Erythroblast (primary cell): ENCODE measurements around the gene RBM48.
"Not testable (repeated sequence)": the region's sequence is repeated elsewhere in the genome, so short reads cannot be mapped to it uniquely, and the experiment has no call there.

Experiments
- DNase-seq, 2 experiments: peaks; one replicate each; lab custom pipeline; 2025; lab: John Stamatoyannopoulos, UW
- GATA1 ChIP-seq: IDR thresholded peaks from 2 replicates; pipeline ENCODE4 v1.6.1; 2011; ENCODE audit warnings: low read depth, mild to moderate bottlenecking, control low read depth, low read length, moderate library complexity
- POLR2A ChIP-seq: IDR thresholded peaks from 2 replicates; pipeline ENCODE4 v1.6.1; 2011; ENCODE audit warnings: mild to moderate bottlenecking, low read length

RBM48 gene

DNA sequence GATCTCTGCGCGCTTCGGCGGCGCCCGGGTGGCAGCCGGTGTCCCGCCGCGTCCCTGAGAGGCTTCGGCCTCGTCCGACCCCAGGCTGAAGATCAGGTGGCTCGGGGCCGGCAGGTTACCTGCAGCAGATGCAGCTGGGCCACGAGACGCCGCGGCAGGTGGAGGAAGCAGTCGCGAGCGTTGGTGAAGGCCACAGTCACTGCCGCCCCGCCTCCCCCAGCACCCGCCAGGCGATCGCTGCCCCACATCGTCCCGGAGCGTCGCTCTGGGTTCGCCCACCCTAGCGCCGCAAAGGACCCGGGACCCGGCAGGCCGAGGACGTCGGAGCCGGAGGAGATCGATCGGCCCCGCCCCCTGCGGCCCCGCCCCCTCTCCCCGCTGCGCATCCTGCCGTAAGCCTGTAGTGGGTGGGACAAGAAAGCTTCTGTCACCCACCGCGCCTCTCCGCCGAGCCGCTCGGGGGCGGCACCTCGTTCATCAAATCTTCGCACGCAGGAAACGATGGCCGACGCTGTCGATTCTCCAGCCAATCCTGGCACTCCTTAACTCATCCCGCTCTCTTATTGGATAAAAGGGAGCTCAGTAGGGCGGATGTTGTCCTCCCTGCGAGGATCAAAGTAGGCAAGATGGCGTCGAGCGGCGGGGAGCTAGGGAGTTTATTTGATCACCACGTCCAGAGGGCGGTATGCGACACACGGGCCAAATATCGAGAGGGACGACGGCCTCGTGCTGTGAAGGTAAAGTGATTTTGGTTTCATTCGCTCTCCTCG lies at the start of gene RBM48, which contains the start of gene PEX1:
TSS of gene RBM48 (plus strand) at position 608 of the 770 bp plus-strand sequence. CDS start at position 627, 19 bp downstream.
TSS of gene PEX1 (minus strand) at position 333 of the 770 bp plus-strand sequence. CDS start at position 248, 85 bp downstream.
- TF ChIP-seq POLR2A (peak; percentile 87), GATA1 (no peak)
- DNase-seq, result peak; percentile 99 to 100

DNA sequence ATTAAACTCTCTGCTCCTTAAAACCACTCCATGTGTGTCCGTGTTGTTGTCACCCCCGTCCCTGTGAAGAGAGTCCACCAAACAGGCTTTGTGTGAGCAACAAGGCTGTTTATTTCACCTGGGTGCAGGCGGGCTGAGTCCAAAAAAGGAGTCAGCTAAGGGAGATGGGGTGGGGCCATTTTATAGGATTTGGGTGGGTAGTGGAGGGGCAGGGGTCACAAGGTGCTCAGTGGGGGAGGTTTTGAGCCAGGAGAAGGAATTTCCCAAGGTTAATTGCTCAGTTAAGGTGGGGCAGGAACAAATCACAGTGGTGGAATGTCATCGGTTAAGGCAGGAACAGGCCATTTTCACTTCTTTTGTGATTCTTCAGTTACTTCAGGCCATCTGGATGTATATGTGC lies 49.4 kb upstream of the RBM48 start:
- not testable (repeated sequence) for DNase-seq

DNA sequence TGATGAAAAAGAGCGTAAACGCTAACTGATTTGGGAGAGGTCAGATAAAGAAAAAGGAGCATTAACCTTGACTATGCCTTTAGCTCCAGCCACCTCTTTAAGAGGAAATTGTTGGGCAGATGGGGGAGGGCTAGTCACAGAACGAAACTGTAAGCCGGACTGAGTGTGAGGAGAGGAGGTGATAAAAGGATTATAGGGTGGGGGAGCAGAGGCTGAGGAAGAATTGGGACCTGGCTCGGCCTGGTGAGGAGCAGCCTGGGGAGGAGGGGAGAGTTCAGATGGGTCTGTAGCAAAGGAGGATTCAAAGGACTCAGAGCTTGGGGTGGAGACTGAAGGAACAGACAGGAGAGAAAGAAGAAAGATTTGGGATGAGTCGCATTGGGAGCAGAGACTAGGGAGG lies 45.0 kb upstream of the RBM48 start:
- not testable (repeated sequence) for DNase-seq

DNA sequence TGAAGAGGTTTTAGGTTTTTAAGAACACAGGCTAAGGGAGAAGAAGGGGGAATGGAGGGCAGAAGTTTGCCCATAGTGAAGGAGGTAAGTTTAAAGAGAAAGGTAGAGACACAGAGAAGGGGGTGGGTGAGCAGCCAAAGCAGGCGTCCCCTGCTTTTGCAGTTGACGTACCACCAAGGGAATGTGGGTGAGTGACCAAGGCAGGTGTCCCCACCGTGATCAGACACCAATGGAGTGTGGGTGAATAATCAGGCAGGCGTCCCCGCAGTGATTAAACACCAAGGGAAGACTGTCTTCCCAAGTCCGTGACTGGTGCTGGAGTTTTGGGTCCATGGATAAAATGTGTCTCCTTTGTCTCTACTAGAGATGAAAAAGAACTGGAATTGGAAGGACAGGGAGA lies 44.4 kb upstream of the RBM48 start:
- not testable (repeated sequence) for DNase-seq

DNA sequence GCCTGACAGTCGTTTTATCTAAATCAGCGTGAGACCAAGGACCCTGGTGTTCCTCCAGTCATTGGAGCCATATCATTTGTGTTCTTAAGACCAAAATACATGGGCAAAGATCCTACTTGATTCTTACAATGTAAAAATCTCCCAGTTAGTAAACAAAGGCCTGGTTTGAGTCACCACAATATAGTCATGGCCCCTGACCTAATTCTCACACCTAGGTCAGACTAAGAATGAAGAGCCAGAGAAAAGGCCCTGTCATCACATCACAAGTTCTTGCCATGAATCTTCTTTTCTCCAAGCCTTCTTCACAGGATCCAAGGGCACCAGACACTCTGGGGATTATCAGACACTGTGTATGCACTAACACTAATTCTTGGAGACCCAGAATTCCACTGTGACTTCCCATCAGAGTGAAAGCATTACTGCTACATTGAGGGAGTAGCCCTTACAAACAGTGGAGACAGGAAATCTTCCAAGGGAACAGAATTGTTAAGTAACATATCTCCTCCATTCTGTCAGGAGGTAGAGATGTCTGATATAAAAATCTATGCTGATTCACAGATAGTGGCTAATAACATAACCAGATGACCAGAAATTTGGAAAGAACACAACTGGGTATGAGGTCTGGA lies 43.2 kb upstream of the RBM48 start:
- DNase-seq, result no peak
- TF ChIP-seq POLR2A (no peak), GATA1 (no peak)

DNA sequence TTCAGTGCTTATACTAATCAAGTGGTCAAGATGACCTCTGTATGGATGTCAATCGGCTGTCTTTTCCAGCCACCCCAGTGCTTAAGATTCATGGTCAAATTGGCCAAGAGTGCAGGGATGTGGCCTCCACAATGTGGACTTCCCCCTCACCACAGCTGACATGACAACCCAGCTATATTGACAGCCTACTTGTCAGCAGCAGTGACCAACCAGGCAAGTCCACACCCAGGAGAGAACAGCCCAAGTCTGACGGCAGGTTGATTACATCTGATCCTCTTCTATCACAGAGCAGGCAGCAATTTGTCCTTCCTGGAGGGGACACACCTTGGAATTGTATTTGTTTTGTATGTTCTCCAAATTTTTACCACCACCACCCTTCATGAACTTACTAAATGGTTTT lies 42.6 kb upstream of the RBM48 start:
- TF ChIP-seq POLR2A, result no peak
- TF ChIP-seq GATA1, result no peak
- DNase-seq, result peak in 1 of 2 experiments; percentile 7

DNA sequence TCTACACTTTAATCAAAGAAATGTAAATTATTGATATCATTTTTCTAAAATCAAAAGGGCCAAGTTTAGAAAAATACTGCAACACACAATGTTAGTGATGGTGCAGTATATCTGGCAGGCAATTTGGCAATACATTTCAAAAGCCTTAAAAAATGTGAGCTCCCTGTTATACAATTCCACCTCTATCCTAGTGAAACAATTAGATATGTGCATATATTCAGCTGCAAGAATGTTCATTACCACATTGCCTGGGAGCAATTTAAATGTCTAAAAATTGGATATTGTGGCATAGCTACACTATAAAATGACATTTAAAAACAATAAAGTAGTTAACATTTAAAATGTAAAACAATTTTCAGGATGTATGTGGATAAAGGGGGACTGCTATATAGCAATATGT lies 40.8 kb upstream of the RBM48 start:
- no peak for DNase-seq
- TF ChIP-seq GATA1 (no peak), POLR2A (no peak)

DNA sequence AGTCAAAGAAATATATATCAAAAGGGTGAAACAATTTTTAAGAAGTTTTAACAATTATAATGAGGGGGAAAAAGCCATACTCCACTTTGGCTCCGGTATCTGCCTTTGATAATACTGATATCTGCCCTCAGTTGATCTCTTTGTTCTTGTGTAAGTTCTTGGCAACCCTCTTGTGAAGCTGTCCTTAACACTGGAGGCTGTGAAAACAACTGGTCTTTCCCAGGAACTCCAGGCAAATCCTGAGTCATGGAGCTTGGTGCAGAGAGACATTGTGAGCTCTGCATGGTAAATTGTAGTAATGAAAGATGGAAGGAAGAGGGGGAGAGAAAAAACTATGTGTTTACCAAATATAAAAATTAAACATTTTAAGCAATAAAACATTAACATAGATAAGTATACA lies 39.0 kb upstream of the RBM48 start:
- no peak for DNase-seq
- no peak for TF ChIP-seq POLR2A
- TF ChIP-seq GATA1, result no peak

DNA sequence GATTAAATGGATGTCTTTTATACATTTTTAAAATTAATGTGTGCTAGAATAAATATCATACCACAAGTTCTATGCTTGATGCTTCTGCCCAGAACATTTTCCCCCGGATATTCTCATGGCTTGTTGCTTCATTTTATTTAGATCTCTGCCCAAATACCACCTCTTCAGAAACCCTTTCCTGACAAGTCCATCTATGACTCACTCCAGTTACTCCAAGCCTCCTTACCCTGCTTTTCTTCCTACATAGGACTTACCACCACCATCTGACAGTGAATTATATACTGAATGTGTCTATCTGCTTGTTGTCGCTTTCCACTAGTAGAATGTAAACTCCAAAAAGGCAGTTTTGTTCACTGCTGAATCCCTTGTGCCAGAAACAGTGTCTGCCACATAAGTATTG lies 31.7 kb upstream of the RBM48 start:
- no peak for DNase-seq
- TF ChIP-seq GATA1, result no peak
- TF ChIP-seq POLR2A, result no peak

DNA sequence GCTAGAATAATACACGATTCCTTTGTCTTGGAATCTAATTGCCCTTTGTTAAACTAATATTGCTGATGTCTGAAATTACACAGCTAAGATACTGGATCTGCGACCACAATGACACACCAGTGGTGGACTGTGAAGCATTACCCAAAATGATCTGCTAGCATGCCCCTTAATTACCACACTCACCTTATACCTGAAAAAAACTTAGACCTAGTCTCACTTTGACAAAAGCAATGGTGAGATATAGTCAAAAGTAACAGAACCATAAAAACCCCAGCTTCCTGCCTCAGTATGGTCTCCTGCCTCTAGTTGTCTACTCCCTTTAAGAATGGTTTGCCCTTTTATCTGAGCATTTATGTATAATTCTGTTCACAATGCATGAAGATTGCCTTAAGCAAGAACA lies 30.0 kb upstream of the RBM48 start:
- no peak for TF ChIP-seq GATA1
- no peak for TF ChIP-seq POLR2A
- DNase-seq, result no peak

DNA sequence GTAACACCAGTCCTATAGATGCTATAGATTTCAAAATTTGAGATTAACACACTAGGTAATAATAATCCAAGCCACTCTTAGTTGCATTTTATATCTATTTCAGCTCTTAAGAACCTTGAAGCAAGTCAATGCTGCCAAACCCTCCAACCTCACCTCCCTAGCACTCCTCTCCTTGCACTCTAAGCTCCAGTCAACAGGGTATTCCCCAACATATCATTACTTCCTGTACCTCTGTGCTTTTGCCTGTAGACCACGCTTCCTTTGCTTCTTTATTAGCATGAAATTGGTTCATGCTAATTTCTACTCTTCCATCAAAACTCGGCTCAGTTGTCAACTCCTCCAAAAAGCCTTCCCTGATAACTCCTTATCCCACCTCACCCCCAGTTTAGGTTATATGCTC lies 24.8 kb upstream of the RBM48 start:
- TF ChIP-seq GATA1 (no peak), POLR2A (no peak)
- DNase-seq, result no peak

DNA sequence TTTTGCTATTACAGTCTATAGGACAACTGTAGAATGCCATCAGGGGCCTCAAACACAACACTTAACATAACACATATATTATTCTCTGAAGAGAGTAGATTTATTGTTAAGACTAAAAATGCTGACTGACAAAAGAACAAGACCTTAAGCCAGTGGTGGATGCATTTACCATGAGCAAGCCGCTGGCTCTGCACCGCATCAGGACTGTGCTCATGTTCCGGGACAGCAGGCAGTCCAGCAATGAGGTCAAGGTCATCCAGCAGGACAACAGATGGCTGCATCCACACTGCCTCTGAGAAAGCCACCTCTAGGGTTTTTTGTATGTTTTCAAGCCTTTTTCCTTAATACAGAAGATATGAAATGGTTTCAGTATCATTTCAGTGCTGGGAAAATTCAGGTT lies 24.0 kb upstream of the RBM48 start:
- TF ChIP-seq POLR2A, result no peak
- no peak for TF ChIP-seq GATA1

DNA sequence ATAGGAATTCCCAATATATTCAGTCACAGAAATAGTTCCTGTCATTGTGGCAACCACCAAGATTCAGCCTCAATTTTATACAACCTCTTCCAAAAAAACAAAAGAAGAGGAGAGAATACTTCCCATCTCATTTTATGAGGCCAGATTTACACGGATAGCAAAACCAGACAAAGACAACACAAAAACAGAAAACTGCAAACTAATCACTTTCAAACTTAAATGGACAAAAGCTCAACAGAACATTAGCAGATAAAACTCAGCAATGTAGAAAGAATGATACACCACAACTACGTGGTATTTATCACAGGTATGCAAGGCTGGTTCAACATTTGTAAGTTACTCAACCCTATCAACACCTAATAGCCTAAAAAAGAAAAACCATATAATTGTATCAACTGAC lies 22.2 kb upstream of the RBM48 start:
- no peak for TF ChIP-seq GATA1
- no peak for TF ChIP-seq POLR2A
- DNase-seq, result no peak

More for the DNA sequence above, 24.0 kb upstream of the RBM48 start:
- DNase-seq, result no peak

DNA sequence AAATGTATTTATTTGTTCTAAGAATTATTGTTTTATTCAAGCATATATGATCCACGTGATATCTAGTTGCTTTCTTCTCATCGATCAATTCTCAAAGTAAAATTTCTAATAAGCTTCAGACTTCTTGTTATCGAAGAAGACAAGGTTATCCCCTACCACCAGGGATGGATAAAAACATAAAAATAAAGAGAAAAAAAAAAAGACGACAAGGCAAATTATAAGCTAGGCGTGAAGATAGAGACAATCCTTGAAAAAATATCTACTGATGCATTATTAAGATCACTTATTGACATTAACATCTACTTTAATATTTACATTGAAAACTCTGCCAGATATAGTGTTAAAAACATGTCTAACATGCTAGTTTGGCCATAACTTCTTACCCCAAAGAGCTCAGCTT lies 19.6 kb upstream of the RBM48 start:
- no peak for DNase-seq
- TF ChIP-seq POLR2A (no peak), GATA1 (no peak)
